Germinal center (tissue), 1 donor: Measurements from ENCODE around the gene ASCL5.
A peak's percentile ranks its signal among the peaks of the same experiment; 100 is the strongest.

ENCODE experiments used
- DNase-seq: peaks from one replicate; pipeline ENCODE4 v3.0.0; 2012; ENCODE audit warnings: mixed read lengths, low spot score

ASCL5 gene

DNA sequence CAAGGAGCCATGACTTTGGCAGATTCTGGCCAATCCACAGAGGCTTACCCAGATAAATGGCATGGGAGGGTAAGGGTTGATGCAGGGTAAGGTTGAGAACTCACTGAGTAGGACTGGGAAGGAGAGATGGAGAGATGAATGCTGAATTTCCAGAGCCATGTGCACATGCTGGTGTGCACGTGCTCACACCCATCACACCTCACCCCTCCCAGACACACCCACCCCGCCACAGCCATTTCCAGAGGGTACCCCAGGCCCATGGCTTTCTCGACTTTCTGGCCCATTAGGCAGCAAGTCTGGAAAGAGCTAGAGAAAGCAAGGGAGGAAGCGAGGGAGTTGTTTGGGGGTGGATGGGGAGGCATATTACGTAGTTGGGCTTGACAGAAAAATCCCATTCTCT, 16.4 kb downstream of the ASCL5 start:
- DNase-seq: no peak

DNA sequence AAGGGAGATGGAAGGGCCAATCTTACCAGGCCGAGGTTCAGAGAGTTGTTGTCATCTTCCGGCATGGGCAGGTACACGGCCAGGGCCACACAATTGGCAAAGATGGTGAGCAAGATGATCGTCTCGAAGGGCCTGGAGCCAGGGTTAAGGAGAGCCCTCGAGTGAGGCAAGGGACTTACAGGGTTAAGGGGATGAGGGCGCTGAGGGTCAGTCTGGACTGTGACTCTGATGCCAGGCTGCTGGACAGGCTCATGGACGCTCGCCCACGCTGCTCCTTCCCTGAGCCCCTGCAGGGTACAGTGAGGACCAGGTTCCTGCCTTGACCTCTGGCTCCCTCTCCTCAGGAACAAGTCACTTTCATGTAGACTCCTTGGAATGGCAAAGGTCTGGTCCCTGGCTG, 16.8 kb downstream of the ASCL5 start:
- no peak for DNase-seq

DNA sequence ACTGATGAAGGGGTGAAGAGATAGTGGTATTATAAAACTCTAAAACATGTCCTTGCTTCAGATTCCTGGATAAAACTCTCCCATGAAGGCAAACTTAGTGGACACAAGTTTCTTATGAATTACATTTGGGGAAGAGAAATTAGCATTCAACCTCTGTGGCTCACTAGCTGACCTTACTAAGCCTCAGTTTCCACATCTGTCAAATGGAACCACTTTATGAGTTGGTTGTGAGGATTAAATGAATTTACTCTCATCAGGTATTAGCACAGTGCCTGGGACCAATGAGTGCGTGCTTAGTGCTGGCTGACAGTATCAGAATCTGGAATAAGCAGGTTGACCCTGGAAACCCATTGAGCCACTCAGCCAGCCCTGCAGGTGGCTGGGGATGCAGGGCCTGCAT, 17.3 kb downstream of the ASCL5 start:
- no peak for DNase-seq

DNA sequence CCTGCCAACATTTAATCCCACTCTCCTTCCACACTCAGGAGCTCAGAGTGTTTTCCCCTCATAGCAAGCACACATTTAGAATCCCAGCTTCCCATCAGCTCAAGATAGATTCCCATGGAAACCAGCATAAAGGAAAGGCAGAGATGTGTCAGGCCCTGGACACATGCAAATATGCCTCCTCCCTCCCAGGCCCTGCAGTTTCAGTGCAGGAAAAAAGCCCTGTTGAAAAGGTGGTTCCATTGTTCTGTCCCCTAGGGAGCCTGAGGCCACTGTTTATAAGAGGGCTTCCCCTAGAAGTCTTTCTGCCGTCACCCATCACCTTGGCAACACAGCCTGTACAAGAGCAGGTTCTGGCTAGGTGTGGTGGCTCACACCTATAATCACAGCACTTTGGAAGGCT, 18.4 kb downstream of the ASCL5 start:
- no peak for DNase-seq

DNA sequence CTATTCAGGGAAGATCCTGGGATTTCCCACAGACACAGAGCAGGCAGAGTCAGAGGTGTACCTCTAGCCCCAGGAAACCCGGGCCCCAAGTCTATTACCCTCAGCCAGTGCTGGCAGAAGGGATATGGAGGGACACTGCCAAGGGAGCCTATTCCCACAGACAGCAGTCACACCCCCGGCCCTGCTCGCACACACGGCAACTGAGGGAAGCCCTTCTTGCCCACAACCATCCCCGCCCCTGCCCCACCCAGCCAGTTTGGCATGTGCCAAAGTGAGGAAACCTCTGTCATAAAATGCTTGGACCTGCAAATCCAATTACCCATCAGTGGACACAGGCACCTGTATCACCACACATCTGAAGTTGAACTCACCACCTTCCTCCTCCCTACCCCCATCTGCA, 21.3 kb downstream of the ASCL5 start:
- no peak for DNase-seq

DNA sequence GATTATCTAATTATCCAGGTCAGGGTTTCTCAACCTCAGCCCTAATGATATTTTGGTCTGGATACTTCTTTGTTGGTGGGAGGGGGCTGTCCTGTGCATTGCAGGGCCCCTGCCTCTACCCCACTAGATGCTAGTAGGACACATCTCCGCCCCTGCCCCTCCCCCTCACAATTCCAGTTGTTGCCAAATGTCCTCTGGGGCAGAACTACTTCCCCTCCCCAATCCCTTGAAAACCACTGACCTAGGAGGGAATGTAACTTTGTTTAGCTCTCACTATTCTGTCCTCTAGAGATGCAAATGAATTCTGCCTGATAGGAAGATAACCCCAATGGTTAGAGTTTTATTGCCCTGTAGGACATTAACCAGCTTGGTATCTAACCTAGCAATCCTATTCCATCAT, 22.8 kb downstream of the ASCL5 start:
- no peak for DNase-seq

DNA sequence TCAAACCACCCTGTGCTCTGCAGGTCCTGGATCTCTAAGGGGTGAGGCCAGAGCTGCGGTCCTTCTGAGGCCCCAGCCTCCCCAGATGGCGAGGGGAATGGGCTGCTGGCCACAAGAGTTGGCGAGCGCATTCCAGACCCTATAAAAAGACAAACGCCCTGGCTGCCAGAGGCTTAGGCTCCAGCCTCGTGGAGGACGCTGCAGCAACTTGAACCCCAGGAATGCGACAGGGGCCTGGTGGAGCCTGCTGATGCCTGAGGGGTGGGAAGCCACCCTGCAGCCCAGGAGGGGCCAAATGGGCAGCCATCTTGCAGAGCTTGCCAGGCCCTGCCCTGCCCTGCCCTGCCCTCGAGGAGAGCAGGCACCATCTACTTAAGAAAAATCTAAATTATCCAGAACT, 23.3 kb downstream of the ASCL5 start:
- no peak for DNase-seq

DNA sequence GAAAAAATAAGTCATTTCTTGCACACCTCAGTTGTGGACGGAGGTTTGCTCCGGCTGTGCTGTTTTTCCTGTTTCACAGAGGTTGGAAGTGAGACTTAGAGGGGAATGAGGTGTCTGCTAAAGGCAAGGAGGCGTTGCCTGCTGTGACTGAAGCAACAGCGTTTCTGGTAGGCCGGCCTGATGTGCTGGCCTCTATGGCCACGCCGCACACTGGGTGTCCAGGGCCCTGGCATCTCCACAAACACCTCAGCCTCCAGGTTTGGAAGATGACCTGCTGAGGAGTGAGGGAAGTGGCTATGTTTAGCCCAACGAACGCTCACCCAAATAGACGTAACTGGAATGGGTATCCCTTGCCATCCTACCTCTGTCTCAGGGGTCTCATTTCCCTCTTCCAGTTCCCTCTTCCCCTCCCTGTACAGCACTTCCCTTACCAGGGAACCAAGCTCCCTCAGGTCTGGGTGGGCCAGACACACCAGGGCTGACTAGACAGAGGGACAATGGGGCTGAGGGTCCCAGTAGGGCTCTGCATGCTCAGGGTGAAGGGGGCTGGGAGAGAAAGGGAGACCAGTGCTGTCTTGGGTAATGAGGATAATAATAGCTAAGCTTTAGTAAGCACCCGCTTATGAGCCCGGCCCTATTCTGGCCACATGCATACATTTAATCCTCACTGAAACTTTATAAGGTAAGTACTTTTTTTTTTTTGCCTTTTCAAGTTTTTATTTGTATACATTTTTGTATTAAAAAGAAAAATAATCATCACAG, 26.6 kb downstream of the ASCL5 start:
- DNase-seq: no peak

DNA sequence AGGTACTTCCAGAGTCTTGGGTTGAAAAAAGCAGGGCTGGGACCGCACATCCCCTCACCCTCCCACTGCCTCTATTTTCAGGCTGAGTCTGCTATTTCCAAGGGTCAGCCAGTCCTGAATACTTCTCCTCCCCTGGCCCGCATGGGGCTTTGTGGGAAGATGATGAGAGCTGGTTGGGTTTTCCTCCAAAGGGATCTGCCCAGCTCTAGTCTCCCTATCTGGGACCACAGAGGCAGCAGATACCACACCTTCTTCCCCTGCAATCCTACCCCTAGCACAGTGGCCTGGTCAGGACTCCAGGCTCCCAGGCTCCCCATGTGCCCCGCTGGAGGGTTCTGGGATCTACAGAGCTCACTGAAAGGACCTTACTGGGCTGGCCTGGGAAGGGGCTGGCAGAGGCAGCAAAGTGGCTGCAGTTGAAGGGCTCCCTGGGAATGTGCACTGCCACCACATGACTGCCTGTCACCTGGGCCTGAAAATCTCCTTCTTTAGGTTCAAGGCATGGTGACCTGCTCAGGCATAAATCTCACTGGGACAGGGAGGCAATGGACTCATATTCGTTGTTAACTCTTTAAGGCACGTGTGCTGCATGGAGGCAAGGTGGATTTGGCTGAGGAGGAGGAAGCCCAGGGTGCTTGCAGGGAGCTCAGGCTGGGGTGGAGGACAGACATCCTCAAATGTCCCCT, 27.8 kb downstream of the ASCL5 start:
- no peak for DNase-seq

DNA sequence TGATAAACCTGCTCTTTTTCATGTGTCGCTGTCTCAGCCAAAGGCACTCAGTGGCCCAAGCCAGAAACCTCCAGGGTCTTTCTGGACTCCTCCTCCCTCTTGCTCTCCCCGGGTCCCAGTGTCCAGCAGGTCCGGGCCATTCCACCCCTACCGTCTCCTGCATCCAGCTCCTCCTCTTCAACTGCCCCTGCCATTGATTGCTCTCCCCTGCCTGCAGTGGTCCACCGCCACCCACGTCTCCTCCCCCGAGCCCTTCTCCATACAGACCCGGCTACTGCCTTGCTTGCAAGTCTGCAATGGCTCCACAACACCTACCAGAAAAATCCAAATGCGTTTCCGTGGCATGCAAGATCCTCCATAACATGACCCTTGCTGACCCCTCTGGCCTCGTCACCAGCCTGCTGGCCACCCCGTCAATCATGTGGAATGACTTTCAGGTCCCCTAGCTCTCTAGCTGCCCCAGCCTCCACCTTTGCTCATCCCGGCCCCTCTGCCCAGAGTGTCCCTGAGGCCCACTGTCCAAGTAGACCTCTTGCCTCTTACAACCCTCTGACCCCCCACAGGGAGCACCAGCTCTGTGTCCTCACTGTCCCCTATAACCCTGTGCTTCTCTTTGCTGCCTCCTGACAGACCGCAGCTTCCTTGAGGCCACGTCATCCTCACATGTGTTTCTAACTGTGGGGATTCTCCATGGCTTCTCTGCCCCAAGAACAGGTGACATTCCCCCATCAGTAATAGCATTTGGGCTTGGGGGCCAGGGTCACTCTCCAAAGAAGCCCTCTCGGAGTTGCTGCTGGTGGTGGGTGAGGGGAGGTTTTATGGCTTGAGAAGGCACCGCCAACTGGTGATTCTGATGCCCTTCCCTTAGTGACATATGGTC, 29.8 kb downstream of the ASCL5 start:
- DNase-seq: no peak

DNA sequence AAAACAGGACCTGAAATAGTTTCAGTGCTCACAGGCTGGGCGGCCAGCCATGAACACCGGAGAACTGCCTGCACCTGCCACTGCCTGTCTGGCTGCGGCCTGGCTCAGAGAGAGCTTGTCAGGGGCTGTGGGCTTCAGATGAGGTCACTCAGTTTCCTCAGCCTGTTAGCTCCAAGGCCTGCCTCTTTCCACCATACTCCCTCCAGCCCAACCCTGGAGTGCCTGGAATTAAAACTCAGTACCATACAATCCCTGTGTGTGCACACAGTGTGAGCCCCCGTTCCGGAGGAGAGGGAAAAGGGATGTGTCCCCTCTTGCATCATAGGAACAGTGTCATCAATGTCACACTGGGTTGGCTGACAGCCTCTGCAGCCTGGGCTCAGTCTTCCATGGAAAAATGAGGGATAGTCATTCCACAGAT, 30.9 kb downstream of the ASCL5 start:
- DNase-seq: no peak

DNA sequence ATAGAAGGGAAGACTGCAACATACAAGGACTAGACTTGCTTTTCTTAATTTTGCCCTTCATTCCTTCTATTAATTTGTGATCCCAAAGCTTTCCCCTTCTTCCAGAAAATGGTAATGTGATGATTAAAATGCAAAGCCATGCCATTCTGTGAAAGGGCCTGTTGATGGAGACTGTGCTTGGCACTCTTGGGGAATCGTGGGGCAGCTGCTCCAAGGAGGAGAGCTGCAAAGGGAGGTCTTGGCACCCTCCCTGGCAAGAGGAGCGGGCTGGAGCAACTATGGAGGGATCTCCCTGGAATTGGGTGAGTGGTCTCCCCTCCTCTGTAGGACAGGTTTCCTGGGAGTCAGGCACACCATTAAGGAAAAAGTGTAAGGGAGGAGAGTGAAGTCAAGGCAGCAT, 31.4 kb downstream of the ASCL5 start:
- no peak for DNase-seq

DNA sequence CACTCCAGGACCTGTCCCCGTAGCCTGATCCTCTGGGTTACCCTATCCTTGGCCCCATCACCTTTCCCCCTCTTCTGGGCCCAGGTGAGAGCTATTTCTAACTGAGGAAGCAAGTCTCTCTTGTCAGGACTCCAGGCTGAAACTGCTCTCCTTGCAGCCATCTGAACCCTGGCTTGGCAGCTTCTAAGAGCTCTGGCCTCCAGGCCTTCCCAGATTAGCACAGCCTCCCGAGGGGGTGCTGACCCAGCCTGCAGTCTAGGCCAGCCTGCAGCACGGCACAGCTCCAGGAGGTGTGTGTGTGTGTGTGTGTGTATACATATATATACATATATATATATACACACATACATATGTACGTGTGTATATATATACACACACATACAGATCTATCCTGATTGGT, 32.2 kb downstream of the ASCL5 start:
- DNase-seq: no peak

DNA sequence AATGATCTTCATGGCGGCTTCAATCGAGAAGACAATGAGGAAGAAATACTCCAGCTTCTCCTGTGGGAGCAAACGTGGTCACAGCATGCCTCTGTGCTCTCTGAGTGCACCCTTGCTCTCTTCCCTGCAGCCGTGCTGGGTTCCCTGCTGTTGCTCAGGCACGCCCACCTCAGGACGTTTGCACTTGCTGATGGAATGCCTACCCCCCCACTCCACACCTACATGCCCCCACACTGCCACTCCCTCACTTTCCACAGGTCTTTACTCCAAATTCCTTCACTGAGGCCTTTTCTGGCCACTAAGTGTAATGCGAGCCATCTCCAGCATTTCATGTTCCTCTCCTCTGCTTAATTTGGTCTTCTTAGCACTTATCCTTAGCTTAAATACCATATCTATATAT, 33.0 kb downstream of the ASCL5 start:
- DNase-seq: no peak

DNA sequence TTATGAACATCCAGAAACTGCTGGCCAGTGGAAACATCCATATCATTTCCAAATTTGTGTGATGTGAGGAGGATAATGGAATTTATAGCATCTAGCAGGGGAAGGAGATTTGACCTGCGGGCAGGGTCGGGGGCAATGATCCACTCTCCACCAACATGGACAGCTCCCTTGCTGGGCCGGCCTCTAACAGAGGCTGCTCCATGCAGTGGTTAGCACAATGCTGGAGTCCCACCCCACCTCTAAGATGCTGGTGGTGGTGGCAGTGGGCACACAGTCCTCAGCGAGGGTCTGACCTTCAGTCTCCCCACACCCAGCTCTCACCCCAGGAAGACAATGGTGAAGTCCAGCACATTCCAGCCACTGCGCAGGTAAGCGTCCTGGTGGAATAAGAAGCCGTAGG, 33.4 kb downstream of the ASCL5 start:
- DNase-seq: no peak

DNA sequence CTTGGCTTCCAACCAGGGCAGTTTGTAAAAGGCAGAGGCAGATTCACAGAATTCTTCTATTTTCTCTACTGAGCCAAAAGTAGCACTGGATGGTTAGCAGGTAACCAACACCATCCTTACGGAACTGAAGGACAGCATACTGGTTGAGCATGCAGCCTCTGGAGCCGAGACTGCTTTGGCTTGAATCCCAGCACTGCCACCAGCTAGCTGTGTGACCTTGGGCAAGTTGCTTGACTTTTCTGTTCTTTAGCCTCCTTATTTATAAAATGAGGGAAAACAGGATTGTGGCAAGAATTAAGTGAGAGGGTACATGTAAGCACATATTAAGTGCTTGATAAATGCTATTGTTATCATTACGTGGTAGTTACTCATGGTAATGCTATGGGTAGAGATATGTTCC, 34.2 kb downstream of the ASCL5 start:
- DNase-seq: no peak

DNA sequence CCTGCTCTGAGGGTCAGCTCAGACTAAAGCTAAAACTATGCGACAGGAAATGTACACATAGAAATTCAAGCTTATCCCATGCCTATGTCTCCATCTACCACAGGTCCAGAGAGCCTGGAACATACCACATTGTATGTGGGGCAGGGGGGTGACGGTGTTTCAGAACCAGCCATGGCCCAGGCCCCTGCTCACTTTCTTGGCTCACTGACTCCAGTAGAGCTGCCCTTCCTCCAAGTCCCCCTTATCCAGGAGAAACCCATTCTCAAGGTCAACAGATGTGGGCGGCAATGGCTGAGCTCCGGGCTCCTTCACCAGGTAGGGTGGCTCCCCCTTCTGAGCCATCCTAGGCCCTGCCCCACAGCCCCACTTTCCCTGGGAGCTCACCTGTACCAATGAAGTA, 35.7 kb downstream of the ASCL5 start:
- no peak for DNase-seq

DNA sequence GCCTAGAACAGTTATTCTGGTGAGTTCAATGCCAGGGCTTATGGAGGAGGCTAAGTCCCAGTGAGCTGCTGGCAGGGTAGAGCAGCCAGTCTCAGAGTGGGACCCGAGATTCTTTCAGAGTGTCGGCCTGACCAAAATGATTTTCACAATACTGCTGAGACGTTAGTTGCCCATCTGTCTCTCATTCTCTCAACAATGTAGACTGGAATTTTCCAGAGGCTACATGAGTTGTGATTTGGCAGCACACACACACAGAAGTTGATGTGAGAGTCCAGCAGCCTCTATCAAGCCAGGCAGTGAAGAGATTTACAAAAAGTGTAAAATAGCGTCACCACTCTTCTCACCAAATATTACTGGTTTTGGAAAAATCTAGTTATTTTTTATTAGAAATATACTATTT, 36.4 kb downstream of the ASCL5 start:
- DNase-seq: no peak

DNA sequence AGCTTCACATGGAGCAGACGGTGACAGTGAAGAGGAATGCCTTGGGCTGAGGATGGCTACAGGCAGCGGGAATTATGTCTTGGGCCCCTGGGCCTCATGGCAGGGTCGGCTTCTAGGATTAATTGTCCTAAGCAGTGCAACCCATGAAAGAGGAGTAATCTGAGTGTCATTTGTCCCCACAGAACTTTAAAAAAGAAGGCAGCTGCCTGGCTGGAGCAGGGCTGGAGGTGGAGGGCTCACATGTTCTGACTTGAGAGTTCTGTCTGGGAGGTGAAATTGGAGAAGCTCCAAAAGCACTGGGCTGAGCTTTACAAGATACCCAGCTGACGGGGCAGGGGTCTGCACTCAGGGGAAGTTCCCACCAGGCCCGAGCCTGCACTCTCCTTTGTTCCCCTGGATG, 37.4 kb downstream of the ASCL5 start:
- no peak for DNase-seq

DNA sequence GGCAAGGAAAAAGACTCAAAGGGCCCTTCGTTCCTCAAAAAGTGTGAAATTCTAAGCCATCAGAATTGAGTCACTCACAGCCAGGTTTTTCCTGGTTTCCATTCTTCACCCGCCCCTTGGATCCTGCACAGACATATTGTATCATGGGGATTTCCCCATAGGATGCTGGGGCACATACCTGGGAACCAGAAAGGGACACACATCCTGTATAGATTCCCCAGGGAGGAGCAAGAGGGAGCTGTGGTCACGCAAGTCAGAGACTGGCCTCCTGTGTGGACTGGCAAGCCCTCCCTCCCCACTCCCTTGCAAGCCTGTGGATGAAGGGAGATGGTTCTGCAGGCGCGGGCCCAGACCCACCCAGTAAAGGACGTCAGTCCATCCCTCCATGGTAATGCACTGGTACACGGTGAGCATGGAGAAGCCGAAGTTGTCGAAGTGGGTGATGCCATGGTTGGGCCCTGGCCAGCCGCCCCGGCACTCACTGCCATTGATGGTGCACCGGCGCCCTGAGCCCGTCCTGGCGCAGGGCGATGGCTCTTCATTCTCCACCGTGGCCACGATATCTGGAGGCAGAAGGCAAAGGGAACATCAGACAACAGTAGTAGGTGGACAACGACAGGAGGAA, 38.0 kb downstream of the ASCL5 start:
- DNase-seq: no peak

DNA sequence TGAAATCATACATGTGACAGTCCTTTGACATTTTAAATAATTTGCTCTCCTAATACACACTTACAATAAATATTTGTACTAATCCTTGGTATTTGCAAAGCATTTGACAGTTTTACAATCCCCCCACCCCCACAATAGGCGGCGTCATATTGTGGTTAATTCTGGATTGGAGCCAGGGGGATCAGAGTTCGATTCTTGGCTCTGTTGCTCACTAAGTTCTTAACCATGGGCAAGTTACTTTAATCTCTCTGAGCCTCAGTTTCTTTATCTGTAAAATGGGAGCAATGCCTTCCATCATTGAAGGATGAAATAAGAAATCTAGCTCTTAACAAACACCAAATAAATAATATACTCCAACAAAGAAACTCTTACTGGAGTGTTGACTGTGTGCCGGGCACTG, 38.6 kb downstream of the ASCL5 start:
- no peak for DNase-seq

DNA sequence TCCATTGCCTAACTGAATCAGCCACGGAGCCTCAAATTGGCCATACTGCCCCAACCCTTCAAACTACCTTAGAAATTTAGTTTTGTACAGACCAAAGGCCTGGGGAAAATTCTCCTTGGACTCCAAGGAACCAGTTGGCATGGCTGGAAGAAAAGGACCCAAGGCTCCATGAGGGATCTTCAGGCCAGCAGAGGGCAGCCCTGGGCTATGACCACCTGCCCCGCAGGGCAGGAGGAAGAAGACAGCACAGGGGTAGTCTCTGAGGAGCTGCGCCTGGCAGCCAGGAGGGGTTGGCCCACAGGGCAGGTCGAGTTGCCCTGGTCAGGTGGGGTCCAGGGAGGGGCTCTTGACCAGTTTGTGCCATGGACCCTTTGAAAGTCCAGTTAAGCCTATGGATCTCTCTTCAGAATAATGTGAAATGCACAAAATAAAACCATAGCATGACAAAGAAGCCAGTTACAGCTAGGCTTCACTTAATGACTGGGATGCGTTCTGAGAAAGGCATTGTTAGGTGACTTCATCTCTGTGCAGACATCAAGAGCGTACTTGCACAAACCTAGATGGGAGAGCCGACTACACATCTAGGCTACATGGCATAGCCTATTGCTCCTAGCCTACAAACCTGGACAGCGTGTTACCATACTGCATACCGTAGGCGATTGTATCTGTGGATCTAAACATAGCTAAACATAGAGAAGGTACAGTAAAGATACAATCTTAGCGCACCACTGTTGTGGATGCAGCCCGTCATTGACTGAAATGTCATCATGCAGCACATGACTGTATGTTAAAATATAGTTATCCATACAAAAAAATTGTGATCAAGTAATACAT, 40.9 kb downstream of the ASCL5 start:
- DNase-seq: peak; percentile 37
